Heart left ventricle (tissue), 13 donors: Measurements from ENCODE around the gene EFNA5.

ENCODE experiments used
- POLR2A ChIP-seq, 2 donors: fragments of 450-650 bp; IDR thresholded peaks; one replicate each; pipeline ENCODE4 v1.6.1; 2017; ENCODE audit warnings: antibody characterized with exemption in 2 of 2, mild to moderate bottlenecking in 2 of 2, moderate library complexity in 2 of 2
- TF ChIP-seq, protein P1 (sequence below), 12 donors: fragments of 200-600 bp; sonication (generic) in 4 of 12; IDR thresholded peaks; one replicate each; pipeline versions ENCODE4 v1.5.0 to v1.8.0; 2018 to 2022; ENCODE audit warnings: antibody characterized with exemption in 12 of 12, mild to moderate bottlenecking in 5 of 12
- donor health status: ischemic (EF 13 %, LVEDD 7.1; RV severe dilation, severe dysfunction).
- donor health status: DM: no; HTN: yes; CAD: no.
- donor health status: DM: no; HTN: no; CAD: no.
- donor health status: ischemic (EF 25% LVEDD 6.9; RV normal size, moderate dysfunction).
- donor health status: ischemic (EF 25% LVEDD 5.7; RV mildly dilated, moderate dysfunction).
- donor health status: ischemic (EF 35%, LVEDD 5.7; RV mildly dilated, moderate dysfunction).
- donor health status: nonischemic (EF 11% LVEDD 7.7; RV severe dilation, severe dysfunction).
- donor health status: DM: yes; HTN: yes; CAD: no.
- donor health status: PGD.
- donor health status: ischemic (EF 29% LVEDD 5.4; RV normal size, mild dysfunction).
- donor health status: nonischemic (EF 23%, LVEDD 6.1; RV moderate dilation, normal function).

DNA sequence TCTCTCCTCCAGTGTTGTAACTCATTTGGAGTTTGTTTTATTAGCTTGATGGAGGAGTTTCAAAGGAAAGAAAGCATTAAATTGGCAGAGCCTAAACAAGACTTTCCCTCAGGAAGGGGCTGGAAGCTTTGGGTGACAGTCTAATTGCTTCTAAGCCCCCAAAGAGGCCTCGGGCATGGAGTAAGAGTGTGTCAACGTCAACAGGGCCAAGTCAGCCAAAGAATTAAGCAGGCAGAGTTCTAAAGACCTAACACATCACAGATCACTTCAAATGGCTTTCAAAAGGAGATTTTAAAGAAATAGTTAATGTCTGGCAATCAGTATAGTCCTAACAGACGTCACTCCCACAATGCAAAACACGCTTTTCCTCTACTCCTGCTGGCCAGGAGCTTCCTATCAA is 234.5 kb downstream of the EFNA5 start:
- no peak for TF ChIP-seq POLR2A (IDR thresholded peaks at IDR 0.05)
- TF ChIP-seq, protein P1, sequence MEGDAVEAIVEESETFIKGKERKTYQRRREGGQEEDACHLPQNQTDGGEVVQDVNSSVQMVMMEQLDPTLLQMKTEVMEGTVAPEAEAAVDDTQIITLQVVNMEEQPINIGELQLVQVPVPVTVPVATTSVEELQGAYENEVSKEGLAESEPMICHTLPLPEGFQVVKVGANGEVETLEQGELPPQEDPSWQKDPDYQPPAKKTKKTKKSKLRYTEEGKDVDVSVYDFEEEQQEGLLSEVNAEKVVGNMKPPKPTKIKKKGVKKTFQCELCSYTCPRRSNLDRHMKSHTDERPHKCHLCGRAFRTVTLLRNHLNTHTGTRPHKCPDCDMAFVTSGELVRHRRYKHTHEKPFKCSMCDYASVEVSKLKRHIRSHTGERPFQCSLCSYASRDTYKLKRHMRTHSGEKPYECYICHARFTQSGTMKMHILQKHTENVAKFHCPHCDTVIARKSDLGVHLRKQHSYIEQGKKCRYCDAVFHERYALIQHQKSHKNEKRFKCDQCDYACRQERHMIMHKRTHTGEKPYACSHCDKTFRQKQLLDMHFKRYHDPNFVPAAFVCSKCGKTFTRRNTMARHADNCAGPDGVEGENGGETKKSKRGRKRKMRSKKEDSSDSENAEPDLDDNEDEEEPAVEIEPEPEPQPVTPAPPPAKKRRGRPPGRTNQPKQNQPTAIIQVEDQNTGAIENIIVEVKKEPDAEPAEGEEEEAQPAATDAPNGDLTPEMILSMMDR (IDR thresholded peaks at IDR 0.05), result no peak
